Endometrium (tissue), 2 donors: ENCODE results near the gene HPN.
"Not testable (repeated sequence)": the region's sequence is repeated elsewhere in the genome, so short reads cannot be mapped to it uniquely, and the experiment has no call there.

Source experiments
- FAIRE-seq: peaks from 2 replicates; lab custom pipeline; 2012; peaks lifted over from hg19 to GRCh38; lab: Jason Lieb, UNC
- donor health status: control.
- donor health status: control.

The HPN gene

GRCh38 chr19:35041548-35042055, at the start of gene HPN:
Gene HPN (plus strand): TSS chr19:35041721. CDS start chr19:35042507, 786 bp downstream.
- no peak for FAIRE-seq

GRCh38 chr19:34992582-34992981, 48.9 kb upstream of the HPN start:
- not testable (repeated sequence) for FAIRE-seq

GRCh38 chr19:34994286-34994642, 47.3 kb upstream of the HPN start:
- FAIRE-seq, result no peak

- no peak for FAIRE-seq
These were observed 46.6 kb upstream of the HPN start for GRCh38 chr19:34994643-34995541.

GRCh38 chr19:34995551-34995950, 46.0 kb upstream of the HPN start:
- FAIRE-seq, result no peak

- FAIRE-seq, result no peak
These were observed 44.4 kb upstream of the HPN start for GRCh38 chr19:34997071-34997617.

GRCh38 chr19:34998224-34998623, 43.3 kb upstream of the HPN start:
- not testable (repeated sequence) for FAIRE-seq

- FAIRE-seq, result no peak
These were observed 42.6 kb upstream of the HPN start for GRCh38 chr19:34998777-34999497.

- no peak for FAIRE-seq
These were observed 41.8 kb upstream of the HPN start, which contains the start of gene GRAMD1A for GRCh38 chr19:34999498-35000337. Gene GRAMD1A (plus strand): TSS chr19:35000323. CDS start chr19:35000479, 156 bp downstream.

GRCh38 chr19:35000338-35000646, 41.2 kb upstream of the HPN start:
- no peak for FAIRE-seq

- FAIRE-seq, result no peak
These were observed 40.6 kb upstream of the HPN start for GRCh38 chr19:35000647-35001501.

GRCh38 chr19:35002037-35002535, 39.4 kb upstream of the HPN start:
- FAIRE-seq, result no peak

- no peak for FAIRE-seq
These were observed 36.8 kb upstream of the HPN start for GRCh38 chr19:35004517-35005255.

- no peak for FAIRE-seq
These were observed 36.1 kb upstream of the HPN start for GRCh38 chr19:35005256-35005977.

GRCh38 chr19:35006007-35006341, 35.5 kb upstream of the HPN start:
- FAIRE-seq, result not testable (repeated sequence)

GRCh38 chr19:35006342-35006998, 35.1 kb upstream of the HPN start:
- no peak for FAIRE-seq

GRCh38 chr19:35006999-35007365, 34.5 kb upstream of the HPN start:
- no peak for FAIRE-seq

- FAIRE-seq, result not testable (repeated sequence)
These were observed 34.1 kb upstream of the HPN start for GRCh38 chr19:35007427-35007826.

- no peak for FAIRE-seq
These were observed 32.6 kb upstream of the HPN start for GRCh38 chr19:35008891-35009341.
